Measurements from ENCODE around the gene SLC25A43. TPM values are rescaled to one million over a fixed set of nuclear protein-coding genes. Genes with fewer than 3 reads are reported as not detected.

SLC25A43 gene
- total and polyA plus RNA-seq, 4 donors, result 3.6 to 18.7 (median 13.6) TPM

DNA sequence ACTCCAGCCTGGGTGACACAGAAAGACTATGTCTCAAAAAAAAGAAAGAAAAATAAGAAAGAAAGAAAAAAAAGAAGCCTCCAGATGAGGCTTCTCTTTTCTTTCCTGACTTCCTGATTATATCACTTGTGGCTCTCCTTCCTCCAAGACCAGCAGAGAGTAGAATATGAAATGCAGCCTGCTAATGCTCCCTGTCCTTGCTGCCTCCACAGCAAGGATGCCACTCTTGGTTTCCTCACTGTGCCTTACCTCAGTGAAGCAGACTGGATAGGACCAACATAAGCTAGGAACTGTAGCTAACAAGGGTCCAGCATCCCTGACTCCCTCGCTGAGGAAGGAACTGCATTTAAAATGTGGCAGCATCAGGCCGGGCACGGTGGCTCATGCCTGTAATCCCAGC, 11.7 kb downstream of the SLC25A43 start:
- 89 to 93% methylated on average over 3 of the region's 3 CpGs for WGBS, 2 donors
- ATAC-seq (ENCODE audit: insufficient read depth, low FRiP score), result no peak
- H3K27ac ChIP-seq (ENCODE audit: low read depth in 1 of 2, low read length in 1 of 2), result peak overlapping the region in 1 of 2 donors; percentile 2

DNA sequence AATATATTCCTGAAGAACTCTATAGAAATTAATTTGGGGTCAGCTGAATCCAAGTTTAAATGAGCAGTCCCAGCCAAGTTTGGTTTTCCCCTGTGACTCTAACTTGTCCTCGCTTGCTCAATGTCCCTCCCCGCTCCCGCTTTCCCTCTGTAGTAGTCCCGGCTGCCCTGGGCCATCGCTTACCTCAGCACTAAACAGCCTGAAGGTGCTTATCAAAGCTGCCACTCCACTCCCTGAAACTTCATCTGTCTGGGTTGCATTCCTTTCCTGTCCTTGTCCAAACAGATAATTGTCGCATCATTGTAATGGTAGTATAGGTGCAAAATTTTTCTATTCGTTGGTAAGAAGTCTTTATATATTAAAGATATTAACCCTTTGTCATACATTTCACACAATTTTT, 12.8 kb downstream of the SLC25A43 start:
- 71 to 72% methylated on average over 7 of the region's 7 CpGs for WGBS, 2 donors
- ATAC-seq (ENCODE audit: insufficient read depth, low FRiP score) (no peak), DNase-seq (no peak)
- H3K9ac ChIP-seq (ENCODE audit: insufficient read depth in 1 of 2, low read length in 2 of 2), result no peak overlapping the region
- TF ChIP-seq, protein P1, sequence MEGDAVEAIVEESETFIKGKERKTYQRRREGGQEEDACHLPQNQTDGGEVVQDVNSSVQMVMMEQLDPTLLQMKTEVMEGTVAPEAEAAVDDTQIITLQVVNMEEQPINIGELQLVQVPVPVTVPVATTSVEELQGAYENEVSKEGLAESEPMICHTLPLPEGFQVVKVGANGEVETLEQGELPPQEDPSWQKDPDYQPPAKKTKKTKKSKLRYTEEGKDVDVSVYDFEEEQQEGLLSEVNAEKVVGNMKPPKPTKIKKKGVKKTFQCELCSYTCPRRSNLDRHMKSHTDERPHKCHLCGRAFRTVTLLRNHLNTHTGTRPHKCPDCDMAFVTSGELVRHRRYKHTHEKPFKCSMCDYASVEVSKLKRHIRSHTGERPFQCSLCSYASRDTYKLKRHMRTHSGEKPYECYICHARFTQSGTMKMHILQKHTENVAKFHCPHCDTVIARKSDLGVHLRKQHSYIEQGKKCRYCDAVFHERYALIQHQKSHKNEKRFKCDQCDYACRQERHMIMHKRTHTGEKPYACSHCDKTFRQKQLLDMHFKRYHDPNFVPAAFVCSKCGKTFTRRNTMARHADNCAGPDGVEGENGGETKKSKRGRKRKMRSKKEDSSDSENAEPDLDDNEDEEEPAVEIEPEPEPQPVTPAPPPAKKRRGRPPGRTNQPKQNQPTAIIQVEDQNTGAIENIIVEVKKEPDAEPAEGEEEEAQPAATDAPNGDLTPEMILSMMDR (IDR thresholded peaks at IDR 0.05; ENCODE audit: control extremely low read depth, extremely low read depth), result no peak
- no peak overlapping the region for H3K4me3 ChIP-seq
- no peaks in the 10 kb centered on the region for H3K4me1 ChIP-seq (ENCODE audit: control insufficient read depth in 5 of 5, insufficient read depth in 5 of 5, low read length in 5 of 5)
- no peaks in the 10 kb centered on the region for H3K27me3 ChIP-seq (ENCODE audit: control insufficient read depth in 3 of 3, insufficient read depth in 3 of 3, low read length in 2 of 3)
- H3K36me3 ChIP-seq (ENCODE audit: control insufficient read depth in 4 of 4, insufficient read depth in 4 of 4, low read length in 4 of 4), result peaks cover 0 to 6% (median 0%) of the 10 kb centered on the region in 4 donors
- H3K27ac ChIP-seq (ENCODE audit: low read depth in 1 of 2, low read length in 1 of 2), result peak overlapping the region in 1 of 2 donors; percentile 7
- no peaks in the 10 kb centered on the region for H3K9me3 ChIP-seq (ENCODE audit: control insufficient read depth in 4 of 4, insufficient read depth in 3 of 4, low read length in 3 of 4)

More for the DNA sequence above, 11.7 kb downstream of the SLC25A43 start:
- H3K4me1 ChIP-seq (ENCODE audit: control insufficient read depth in 5 of 5, insufficient read depth in 5 of 5, low read length in 5 of 5), result no peaks in the 10 kb centered on the region
- peaks cover 0 to 6% (median 0%) of the 10 kb centered on the region in 4 donors for H3K36me3 ChIP-seq (ENCODE audit: control insufficient read depth in 4 of 4, insufficient read depth in 4 of 4, low read length in 4 of 4)
- no peak overlapping the region for H3K9ac ChIP-seq (ENCODE audit: insufficient read depth in 1 of 2, low read length in 2 of 2)
- no peaks in the 10 kb centered on the region for H3K27me3 ChIP-seq (ENCODE audit: control insufficient read depth in 3 of 3, insufficient read depth in 3 of 3, low read length in 2 of 3)
- TF ChIP-seq, protein P1 (IDR thresholded peaks at IDR 0.05; ENCODE audit: control extremely low read depth, extremely low read depth), result no peak
- H3K4me3 ChIP-seq, result no peak overlapping the region
- no peaks in the 10 kb centered on the region for H3K9me3 ChIP-seq (ENCODE audit: control insufficient read depth in 4 of 4, insufficient read depth in 3 of 4, low read length in 3 of 4)
- DNase-seq, result no peak

DNA sequence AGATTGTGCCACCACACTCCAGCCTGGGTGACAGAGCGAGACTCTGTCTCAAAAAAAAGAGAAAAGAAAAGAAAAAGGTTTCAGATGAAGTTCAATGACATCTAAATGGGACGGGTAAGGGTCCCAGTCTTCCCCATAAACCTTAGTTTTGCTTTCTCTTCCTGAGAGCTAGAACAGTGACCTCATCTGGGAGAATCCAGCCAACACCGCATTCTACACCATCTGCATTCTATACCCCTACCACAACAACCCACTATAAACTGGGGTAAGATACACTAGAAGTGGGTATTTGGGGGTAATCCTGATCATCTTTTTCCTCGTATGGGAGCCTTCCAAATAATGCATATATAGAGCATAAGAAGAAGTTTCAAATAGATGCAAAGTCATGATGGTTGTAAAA, 18.2 kb downstream of the SLC25A43 start:
- H3K27me3 ChIP-seq (ENCODE audit: control insufficient read depth in 3 of 3, insufficient read depth in 3 of 3, low read length in 2 of 3), result peaks cover 0 to 5% (median 0%) of the 10 kb centered on the region in 3 donors
- WGBS, 2 donors, result 59 to 70% methylated on average over 4 of the region's 4 CpGs
- no peaks in the 10 kb centered on the region for H3K9me3 ChIP-seq (ENCODE audit: control insufficient read depth in 4 of 4, insufficient read depth in 3 of 4, low read length in 3 of 4)
- H3K4me3 ChIP-seq, result no peak overlapping the region
- ATAC-seq (ENCODE audit: insufficient read depth, low FRiP score), result no peak
- peaks cover 0 to 7% (median 0%) of the 10 kb centered on the region in 4 donors for H3K36me3 ChIP-seq (ENCODE audit: control insufficient read depth in 4 of 4, insufficient read depth in 4 of 4, low read length in 4 of 4)
- H3K4me1 ChIP-seq (ENCODE audit: control insufficient read depth in 5 of 5, insufficient read depth in 5 of 5, low read length in 5 of 5), result no peaks in the 10 kb centered on the region
- no peak for DNase-seq
- TF ChIP-seq, protein P1 (IDR thresholded peaks at IDR 0.05; ENCODE audit: control extremely low read depth, extremely low read depth), result no peak
- no peak overlapping the region for H3K9ac ChIP-seq (ENCODE audit: insufficient read depth in 1 of 2, low read length in 2 of 2)
- no peak overlapping the region for H3K27ac ChIP-seq (ENCODE audit: low read depth in 1 of 2, low read length in 1 of 2)

DNA sequence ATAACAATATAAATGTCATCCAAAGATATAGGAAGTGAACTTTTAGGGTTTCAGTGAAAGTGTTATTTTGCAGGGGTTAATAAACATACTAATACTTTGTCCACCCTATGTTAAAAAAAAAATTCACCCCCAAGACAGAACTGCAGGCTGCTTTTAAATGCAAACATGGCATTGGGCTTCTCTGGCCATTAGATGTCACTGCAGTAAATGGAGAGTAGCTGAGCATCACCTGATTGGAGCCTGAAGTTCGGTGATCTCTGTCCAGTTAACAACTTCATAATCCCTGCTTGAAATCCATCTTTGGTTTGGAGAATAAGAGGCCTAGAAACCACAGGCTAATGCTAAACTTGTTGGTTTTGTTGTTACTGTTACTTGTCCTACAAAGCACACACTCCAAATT, 18.7 kb downstream of the SLC25A43 start:
- DNase-seq, result no peak
- no peaks in the 10 kb centered on the region for H3K9me3 ChIP-seq (ENCODE audit: control insufficient read depth in 4 of 4, insufficient read depth in 3 of 4, low read length in 3 of 4)
- 17 to 51% methylated on average over 1 of the region's 1 CpG for WGBS, 2 donors
- H3K27ac ChIP-seq (ENCODE audit: low read depth in 1 of 2, low read length in 1 of 2), result no peak overlapping the region
- TF ChIP-seq, protein P1 (IDR thresholded peaks at IDR 0.05; ENCODE audit: control extremely low read depth, extremely low read depth), result no peak
- ATAC-seq (ENCODE audit: insufficient read depth, low FRiP score), result no peak
- peaks cover 0 to 7% (median 0%) of the 10 kb centered on the region in 4 donors for H3K36me3 ChIP-seq (ENCODE audit: control insufficient read depth in 4 of 4, insufficient read depth in 4 of 4, low read length in 4 of 4)
- no peaks in the 10 kb centered on the region for H3K4me1 ChIP-seq (ENCODE audit: control insufficient read depth in 5 of 5, insufficient read depth in 5 of 5, low read length in 5 of 5)
- H3K9ac ChIP-seq (ENCODE audit: insufficient read depth in 1 of 2, low read length in 2 of 2), result no peak overlapping the region
- H3K4me3 ChIP-seq, result no peak overlapping the region
- peaks cover 0 to 5% (median 0%) of the 10 kb centered on the region in 3 donors for H3K27me3 ChIP-seq (ENCODE audit: control insufficient read depth in 3 of 3, insufficient read depth in 3 of 3, low read length in 2 of 3)

Measured in lung (tissue), 12 donors.